ENCODE data around the gene SERPINA10.
"Not testable (repeated sequence)": the region's sequence is repeated elsewhere in the genome, so short reads cannot be mapped to it uniquely, and the experiment has no call there.

SERPINA10 gene

GRCh38 chr14:94313991-94314655, 21.1 kb upstream of the SERPINA10 start:
- no peak for DNase-seq (ENCODE audit: low spot score)

GRCh38 chr14:94312481-94313246, 19.6 kb upstream of the SERPINA10 start:
- DNase-seq (ENCODE audit: low spot score), result no peak

DNA sequence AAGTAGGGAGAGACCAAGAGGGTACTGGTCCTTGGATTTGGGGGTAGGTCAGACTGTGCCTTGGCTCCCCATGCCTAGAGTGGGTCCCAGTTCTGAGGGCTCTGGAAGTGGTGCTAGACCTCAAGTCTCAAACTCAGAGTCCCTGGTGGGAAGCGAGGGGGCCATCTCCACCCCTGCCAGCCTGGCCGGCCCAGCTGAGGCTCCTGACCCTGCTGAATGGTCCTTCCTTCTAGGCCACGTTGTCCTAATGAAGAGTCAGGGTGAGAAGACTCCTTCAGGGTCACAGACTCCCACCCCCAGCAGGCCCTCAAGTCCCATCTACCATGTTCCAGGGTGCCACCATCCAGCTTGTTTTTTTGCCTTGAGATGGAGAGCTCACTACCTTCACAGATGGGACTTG, 17.2 kb upstream of the SERPINA10 start:
- DNase-seq (ENCODE audit: low spot score), result no peak

- no peak for DNase-seq (ENCODE audit: low spot score)
These were observed 16.7 kb upstream of the SERPINA10 start for GRCh38 chr14:94309721-94310120.

GRCh38 chr14:94307410-94307992, 14.4 kb upstream of the SERPINA10 start:
- DNase-seq (ENCODE audit: low spot score), result no peak

DNA sequence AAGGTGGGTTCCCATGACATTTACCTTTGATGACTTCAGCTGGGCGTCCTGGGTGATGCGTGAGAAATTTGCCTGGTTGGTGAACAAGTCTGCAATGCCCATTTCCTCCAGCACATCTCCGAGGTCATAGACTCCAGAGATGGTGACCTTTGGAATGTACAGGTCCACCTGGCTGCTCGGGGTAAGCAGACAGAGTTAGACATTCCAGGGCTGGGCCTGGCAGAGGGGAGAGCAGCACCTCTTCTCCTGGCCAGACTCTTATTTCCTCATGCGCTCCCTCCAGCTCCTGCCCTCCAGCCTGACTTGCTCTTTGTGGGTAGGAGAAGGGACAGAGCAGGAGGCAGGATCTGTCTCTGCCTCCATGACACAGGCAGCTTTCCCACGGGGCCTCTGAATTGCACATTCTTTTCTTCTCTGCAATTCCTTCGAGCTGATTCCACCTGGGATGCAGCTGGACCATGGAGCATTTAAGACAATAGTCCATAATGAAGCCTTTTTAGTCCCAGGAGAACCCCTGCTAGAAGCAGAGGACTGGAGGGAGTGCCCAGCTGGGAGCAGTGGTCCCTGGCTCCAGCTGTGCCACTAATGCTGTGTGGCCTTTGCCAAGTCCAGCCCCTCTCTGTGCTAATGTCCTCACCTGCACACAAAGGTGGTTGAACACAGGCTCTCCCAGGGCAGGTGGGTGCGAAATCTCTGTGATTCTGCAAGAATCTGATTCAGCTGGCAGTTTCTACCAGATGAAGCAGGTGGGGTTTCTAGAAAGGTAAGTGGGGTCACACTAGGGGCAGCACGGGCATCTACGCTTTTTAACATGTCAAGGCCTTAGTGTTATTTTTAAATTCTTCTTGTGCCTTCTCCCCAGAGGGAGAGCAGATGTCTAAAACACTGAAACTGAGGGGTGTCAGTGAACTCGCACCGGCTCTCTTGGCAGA, 13.2 kb upstream of the SERPINA10 start:
- DNase-seq (ENCODE audit: low spot score), result no peak

DNA sequence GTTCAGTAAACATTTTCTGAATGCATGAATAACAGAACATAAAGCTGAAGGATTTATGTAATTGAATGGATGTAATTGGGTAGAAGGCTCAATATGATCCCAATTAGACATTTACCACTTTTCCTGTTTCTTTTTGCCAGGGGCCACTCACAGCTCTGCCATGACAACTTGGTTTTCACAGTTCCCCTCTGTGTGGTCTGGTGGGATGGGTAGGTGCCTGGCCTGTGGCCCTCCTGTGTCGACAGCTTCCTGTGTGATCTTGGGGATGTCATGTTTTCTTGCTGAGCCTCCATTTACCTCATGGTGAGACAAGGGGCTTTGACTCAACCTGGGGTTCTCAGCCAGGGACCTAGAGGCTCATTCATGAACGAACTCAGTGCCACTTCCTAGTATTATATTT, 12.6 kb upstream of the SERPINA10 start:
- no peak for DNase-seq (ENCODE audit: low spot score)

- DNase-seq (ENCODE audit: low spot score), result no peak
These were observed 11.2 kb upstream of the SERPINA10 start for GRCh38 chr14:94304243-94304642.

DNA sequence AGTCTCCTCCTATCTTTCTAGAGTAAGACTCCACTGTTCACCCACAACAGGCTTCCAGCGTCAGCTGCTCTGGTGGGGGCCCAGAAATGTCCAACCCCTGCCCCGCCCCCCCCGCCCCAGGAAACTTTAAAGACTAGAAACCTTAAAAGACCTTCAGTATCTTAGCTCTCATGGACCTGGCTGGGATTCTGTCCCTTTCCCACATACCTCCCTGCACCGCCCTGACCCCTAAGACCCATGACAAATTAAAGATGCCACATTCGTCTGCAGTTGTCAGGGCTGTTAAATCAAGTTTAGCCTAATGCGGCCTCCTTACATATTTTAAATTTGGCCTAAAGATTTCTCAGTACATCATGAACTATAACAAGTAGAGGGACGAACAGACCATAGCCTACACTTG, 10.0 kb upstream of the SERPINA10 start:
- no peak for DNase-seq (ENCODE audit: low spot score)

- no peak for DNase-seq (ENCODE audit: low spot score)
These were observed 5.1 kb upstream of the SERPINA10 start for GRCh38 chr14:94298130-94298529.

GRCh38 chr14:94296181-94296545, 3.1 kb upstream of the SERPINA10 start:
- not testable (repeated sequence) for DNase-seq (ENCODE audit: low spot score)

GRCh38 chr14:94295360-94296180, 2.5 kb upstream of the SERPINA10 start:
- no peak for DNase-seq (ENCODE audit: low spot score)

GRCh38 chr14:94293578-94293924, 483 bp upstream of the SERPINA10 start:
- no peak for DNase-seq (ENCODE audit: low spot score)

DNA sequence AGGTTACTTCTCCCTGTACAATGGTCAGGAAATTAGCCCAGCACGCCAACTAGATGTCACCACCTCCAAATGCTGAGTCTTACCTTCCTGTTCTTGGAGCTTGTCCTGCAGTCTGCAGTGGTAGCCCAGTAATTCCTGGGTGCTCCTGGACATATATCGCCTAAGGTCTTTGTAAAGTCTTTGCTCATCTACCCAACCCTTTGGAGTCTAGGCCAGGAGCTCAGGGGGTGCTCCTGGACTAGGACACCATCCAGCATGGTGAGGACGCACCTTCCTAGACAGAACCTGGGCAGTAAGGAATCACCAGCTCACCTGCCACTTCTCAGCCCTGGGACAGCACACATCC, 569 bp downstream of the SERPINA10 start:
- no peak for DNase-seq (ENCODE audit: low spot score)

- DNase-seq (ENCODE audit: low spot score), result no peak
These were observed 1.1 kb downstream of the SERPINA10 start for GRCh38 chr14:94291906-94292525.

DNA sequence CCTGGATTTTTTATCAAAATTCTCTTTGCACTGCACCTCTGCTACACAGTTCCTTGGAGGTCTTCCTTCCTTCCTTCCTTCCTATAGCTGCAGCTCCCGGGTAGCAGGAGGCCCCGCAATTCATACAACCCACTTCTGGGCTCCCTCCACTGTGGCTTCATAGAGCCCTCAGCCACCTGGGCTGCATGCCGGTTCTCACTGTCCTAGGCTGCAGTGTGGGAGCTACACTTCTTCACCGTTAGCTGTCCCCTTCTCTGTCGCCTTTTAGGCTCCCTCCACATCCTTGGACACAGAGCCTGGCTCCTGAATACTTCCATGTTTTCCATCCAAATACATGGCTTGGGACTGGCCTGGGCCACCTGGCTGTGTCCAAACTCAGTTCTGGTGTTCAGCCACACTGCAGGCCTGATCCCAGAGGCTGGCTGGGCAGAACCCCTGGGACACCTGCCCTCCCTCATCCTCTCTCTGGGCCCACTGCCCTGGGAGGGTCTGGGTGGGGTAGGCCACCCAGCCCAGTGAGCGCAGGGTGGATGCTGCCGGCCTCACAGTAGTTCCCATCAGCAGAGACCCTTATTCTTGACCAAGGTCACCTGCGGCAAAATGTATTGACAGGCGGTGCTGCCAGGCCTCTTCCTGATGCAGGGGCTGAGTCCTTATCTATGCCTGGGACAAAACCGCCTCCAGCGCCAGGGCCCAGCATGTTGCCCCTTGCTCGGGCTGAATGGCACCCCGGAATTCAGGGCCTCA, 1.7 kb downstream of the SERPINA10 start:
- no peak for DNase-seq (ENCODE audit: low spot score)

DNA sequence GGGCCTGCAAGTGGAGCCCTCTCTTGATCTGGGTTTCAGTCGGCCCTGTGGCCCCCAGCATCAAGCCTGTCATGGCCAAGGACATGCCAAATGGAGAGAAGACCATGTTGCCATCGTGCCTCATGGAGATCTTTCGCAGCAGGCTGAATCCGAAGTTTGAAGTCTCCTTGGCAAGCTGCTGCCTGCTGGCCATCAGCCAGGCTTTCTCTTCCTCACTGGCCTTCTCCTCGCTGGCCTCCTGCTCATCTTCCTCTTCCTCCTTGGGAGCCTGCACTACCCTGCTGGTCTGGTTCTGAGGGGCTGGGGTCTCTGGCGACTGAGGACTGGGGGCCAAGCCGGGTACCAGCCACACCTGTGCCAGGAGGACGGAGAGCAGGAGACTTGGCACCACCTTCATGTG, 2.9 kb downstream of the SERPINA10 start:
- no peak for DNase-seq (ENCODE audit: low spot score)

- DNase-seq (ENCODE audit: low spot score), result no peak
These were observed 4.2 kb downstream of the SERPINA10 start for GRCh38 chr14:94288610-94289465.

- DNase-seq (ENCODE audit: low spot score), result no peak
These were observed 7.9 kb downstream of the SERPINA10 start for GRCh38 chr14:94285158-94285557.

All from pons (tissue), 1 donor.